OCI-LY3 (cell line): ENCODE data around the gene PRR35.

Experiments used
- H2AFZ ChIP-seq: fragments of 200-600, 300-600 bp; shearing (Covaris generic); 2 replicates; pipeline ENCODE4 v1.6.0; 2014; ENCODE audit warnings: antibody characterized with exemption, low read depth, low read length
- H3K27ac ChIP-seq: fragments of 200-600, 300-600 bp; sonication (generic); 2 replicates; pipeline ENCODE4 v1.5.1; 2014; ENCODE audit warnings: mild to moderate bottlenecking, low read length, moderate library complexity, mixed read lengths
- H3K27me3 ChIP-seq: fragments of 200-600, 300-600 bp; sonication (generic); 2 replicates; pipeline ENCODE4 v1.6.1; 2014; ENCODE audit warnings: low read depth, low read length, mixed read lengths
- H3K36me3 ChIP-seq: fragments of 200-600, 300-600 bp; sonication (generic); replicated peaks from 2 replicates; pipeline ENCODE3; 2014; ENCODE audit warnings: low read depth, low read length, mixed read lengths
- H3K4me1 ChIP-seq: fragments of 300-600, 200-600 bp; sonication (generic); 2 replicates; pipeline ENCODE4 v1.6.1; 2014; ENCODE audit warnings: low read length, mixed read lengths
- H3K4me2 ChIP-seq: fragments of 200-600, 300-600 bp; sonication (generic); 2 replicates; pipeline ENCODE4 v1.6.1; 2014; ENCODE audit warnings: low read length, mixed read lengths
- H3K4me3 ChIP-seq: fragments of 300-600, 200-600 bp; sonication (generic); 2 replicates; pipeline ENCODE4 v1.5.1; 2014; ENCODE audit warnings: antibody characterized with exemption, mild to moderate bottlenecking, low read length, moderate library complexity
- H3K79me2 ChIP-seq: fragments of 300-600, 200-600 bp; shearing (Covaris generic); 2 replicates; pipeline ENCODE4 v1.6.1; 2014; ENCODE audit warnings: mild to moderate bottlenecking, low read length, mixed read lengths
- H3K9ac ChIP-seq: fragments of 300-600, 200-600 bp; shearing (Covaris generic); 2 replicates; pipeline ENCODE4 v1.6.0; 2014; ENCODE audit warnings: mild to moderate bottlenecking, low read length, moderate library complexity
- H3K9me3 ChIP-seq: fragments of 200-600, 300-600 bp; shearing (Covaris generic); 2 replicates; pipeline ENCODE4 v1.6.1; 2014; ENCODE audit warnings: low read length, mixed read lengths; ENCODE audit not compliant: insufficient read depth
- H4K20me1 ChIP-seq: fragments of 200-600, 300-600 bp; sonication (generic); 2 replicates; pipeline ENCODE4 v1.6.1; 2016; ENCODE audit warnings: low read length, mixed read lengths; ENCODE audit not compliant: insufficient read depth
- EZH2phosphoT487 ChIP-seq: fragments of 200-600 bp; shearing (Covaris generic); IDR thresholded peaks from 2 replicates; pipeline ENCODE4 v1.6.1; 2018; ENCODE audit warnings: antibody characterized with exemption, mixed run types, low read depth
- TF ChIP-seq, protein P1 (sequence below): fragments of 200-600, 300-600 bp; sonication (generic); IDR thresholded peaks from 2 replicates; pipeline ENCODE4 v1.5.1; 2014; ENCODE audit warnings: antibody characterized with exemption, low read length, low read depth

The PRR35 gene

GRCh38 chr16:600781-601180 lies 40.6 kb downstream of the PRR35 start:
- Histone ChIP-seq H3K9ac (no peak overlapping the region), H3K79me2 (0 out of 2 replicates have a peak, but pooled peaks cover 2% of the 10 kb centered on the region), H3K4me2 (no peak overlapping the region), H3K9me3 (no peaks in the 10 kb centered on the region), H3K4me3 (no peak overlapping the region), H3K27ac (no peak overlapping the region), H3K4me1 (no peaks in the 10 kb centered on the region), H2AFZ (no peak overlapping the region), H4K20me1 (no peaks in the 10 kb centered on the region), H3K36me3 (peaks cover 8% of the 10 kb centered on the region), H3K27me3 (no peaks in the 10 kb centered on the region)
- no peak for TF ChIP-seq EZH2phosphoT487
- TF ChIP-seq, protein P1, sequence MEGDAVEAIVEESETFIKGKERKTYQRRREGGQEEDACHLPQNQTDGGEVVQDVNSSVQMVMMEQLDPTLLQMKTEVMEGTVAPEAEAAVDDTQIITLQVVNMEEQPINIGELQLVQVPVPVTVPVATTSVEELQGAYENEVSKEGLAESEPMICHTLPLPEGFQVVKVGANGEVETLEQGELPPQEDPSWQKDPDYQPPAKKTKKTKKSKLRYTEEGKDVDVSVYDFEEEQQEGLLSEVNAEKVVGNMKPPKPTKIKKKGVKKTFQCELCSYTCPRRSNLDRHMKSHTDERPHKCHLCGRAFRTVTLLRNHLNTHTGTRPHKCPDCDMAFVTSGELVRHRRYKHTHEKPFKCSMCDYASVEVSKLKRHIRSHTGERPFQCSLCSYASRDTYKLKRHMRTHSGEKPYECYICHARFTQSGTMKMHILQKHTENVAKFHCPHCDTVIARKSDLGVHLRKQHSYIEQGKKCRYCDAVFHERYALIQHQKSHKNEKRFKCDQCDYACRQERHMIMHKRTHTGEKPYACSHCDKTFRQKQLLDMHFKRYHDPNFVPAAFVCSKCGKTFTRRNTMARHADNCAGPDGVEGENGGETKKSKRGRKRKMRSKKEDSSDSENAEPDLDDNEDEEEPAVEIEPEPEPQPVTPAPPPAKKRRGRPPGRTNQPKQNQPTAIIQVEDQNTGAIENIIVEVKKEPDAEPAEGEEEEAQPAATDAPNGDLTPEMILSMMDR = peak; percentile 40

- Histone ChIP-seq H3K4me3 (no peak overlapping the region), H4K20me1 (no peaks in the 10 kb centered on the region), H3K9me3 (no peaks in the 10 kb centered on the region), H3K4me1 (peaks cover 3% of the 10 kb centered on the region; the same call in 1 of the 2 replicates), H3K27ac (no peak overlapping the region), H3K36me3 (peaks cover 9% of the 10 kb centered on the region), H2AFZ (no peak overlapping the region), H3K79me2 (0 out of 2 replicates have a peak, but pooled peaks cover 2% of the 10 kb centered on the region), H3K27me3 (no peaks in the 10 kb centered on the region), H3K4me2 (no peak overlapping the region), H3K9ac (no peak overlapping the region)
- TF ChIP-seq, protein P1 = no peak
- no peak for TF ChIP-seq EZH2phosphoT487
These were observed 43.7 kb downstream of the PRR35 start for GRCh38 chr16:603933-604332.

- Histone ChIP-seq H4K20me1 (no peaks in the 10 kb centered on the region), H3K36me3 (peaks cover 3% of the 10 kb centered on the region), H3K27ac (no peak overlapping the region), H3K4me1 (peaks cover 3% of the 10 kb centered on the region; the same call in 1 of the 2 replicates), H3K9me3 (no peaks in the 10 kb centered on the region), H3K9ac (no peak overlapping the region), H3K27me3 (no peaks in the 10 kb centered on the region), H3K79me2 (0 out of 2 replicates have a peak, but pooled peaks cover 2% of the 10 kb centered on the region), H3K4me2 (no peak overlapping the region), H3K4me3 (no peak overlapping the region), H2AFZ (no peak overlapping the region)
- TF ChIP-seq, protein P1 = no peak
- TF ChIP-seq EZH2phosphoT487 = no peak
These were observed 46.6 kb downstream of the PRR35 start for GRCh38 chr16:606656-607307.

GRCh38 chr16:608019-608418 lies 47.8 kb downstream of the PRR35 start:
- H3K4me3 ChIP-seq = no peak overlapping the region
- H3K79me2 ChIP-seq = 0 out of 2 replicates have a peak, but pooled peaks cover 2% of the 10 kb centered on the region
- no peaks in the 10 kb centered on the region for H3K27me3 ChIP-seq
- H3K4me2 ChIP-seq = no peak overlapping the region
- no peak overlapping the region for H3K27ac ChIP-seq
- peaks cover 3% of the 10 kb centered on the region for H3K36me3 ChIP-seq
- H3K9ac ChIP-seq = no peak overlapping the region
- H4K20me1 ChIP-seq = no peaks in the 10 kb centered on the region
- no peak for TF ChIP-seq EZH2phosphoT487
- TF ChIP-seq, protein P1 = no peak
- no peaks in the 10 kb centered on the region for H3K9me3 ChIP-seq
- H2AFZ ChIP-seq = no peak overlapping the region
- H3K4me1 ChIP-seq = peaks cover 3% of the 10 kb centered on the region; the same call in 1 of the 2 replicates
